Kidney glomerular epithelial cell (primary cell): ENCODE results near the gene HK1.

Experiments
- DNase-seq: peaks from one replicate; lab custom pipeline; 2025; lab: John Stamatoyannopoulos, UW

Gene HK1

GRCh38 chr10:69404786-69405185 lies 126.5 kb downstream of the HK1 start:
- no peak for DNase-seq

- DNase-seq = no peak
These were observed 126.9 kb downstream of the HK1 start for GRCh38 chr10:69405221-69405620.

GRCh38 chr10:69406302-69406811 lies 128.1 kb downstream of the HK1 start:
- no peak for DNase-seq

DNA sequence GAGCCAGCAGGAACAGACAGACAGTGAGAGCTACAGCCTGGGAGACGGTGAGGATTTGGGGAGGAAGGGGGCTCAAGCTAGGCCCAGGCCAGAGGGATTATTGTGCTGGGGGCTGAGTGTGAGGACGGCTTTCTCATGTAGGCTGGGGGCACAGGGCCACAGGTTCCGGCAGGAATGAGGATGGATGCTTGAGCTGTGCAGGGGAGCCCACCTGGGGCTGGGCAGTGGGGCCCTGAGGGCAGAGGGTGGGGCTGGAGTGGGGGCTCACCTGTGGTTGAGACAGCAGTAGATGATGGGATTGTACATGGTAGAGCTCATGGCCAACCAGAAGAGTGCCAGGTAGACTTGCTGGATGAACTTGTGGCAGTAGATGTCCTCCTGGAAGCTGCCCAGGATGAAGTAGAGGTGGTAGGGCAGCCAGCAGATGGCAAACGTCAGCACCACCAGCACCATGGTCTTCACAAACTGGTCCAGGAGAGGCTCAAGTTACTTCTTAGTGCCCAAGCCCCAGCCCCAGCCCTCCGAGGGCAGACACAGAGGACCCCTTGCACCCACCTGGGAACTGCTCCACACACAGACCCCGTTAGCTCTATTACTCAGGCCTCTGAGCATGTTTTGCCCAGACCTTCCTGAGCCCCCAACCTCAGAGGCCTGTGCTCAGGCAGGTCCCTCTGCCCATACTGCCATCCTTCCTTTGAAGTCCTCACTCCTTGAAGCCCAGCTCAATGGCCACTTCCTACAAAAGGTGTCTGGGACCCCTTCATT lies 128.7 kb downstream of the HK1 start:
- no peak for DNase-seq

DNA sequence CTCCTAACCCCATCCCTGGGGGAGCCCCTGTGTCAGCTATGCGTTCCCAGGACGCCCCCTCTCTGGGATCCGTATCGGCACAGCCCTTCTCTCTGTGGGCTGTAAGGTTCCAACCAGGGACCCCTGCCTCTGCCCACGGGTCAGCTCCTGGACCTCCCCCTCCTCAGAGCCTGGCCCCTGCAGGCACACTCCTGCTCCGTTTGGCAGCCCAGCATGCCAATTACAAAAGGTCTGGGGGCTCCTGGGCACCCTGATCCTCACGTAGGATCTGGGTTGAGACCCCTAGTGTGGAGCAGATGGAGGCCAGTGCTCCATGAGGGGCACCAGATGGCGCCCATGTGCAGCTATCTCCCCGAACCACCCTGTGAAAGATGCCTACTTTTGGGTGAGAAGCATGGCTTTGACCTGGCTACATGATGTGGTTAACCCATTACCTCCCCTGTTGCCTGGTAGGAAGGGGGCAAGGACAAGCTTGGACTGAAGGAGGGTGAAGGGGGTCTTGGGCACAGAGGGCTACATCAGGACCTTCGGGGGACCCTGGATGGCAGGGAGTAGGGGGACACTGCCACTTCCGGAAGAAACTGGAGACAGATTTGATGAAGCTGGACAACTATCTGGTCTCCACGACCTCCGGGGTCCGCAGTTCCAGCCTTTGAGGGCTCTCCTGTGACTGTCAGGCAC lies 129.5 kb downstream of the HK1 start:
- DNase-seq = no peak

- DNase-seq = peak; percentile 82
These were observed 130.3 kb downstream of the HK1 start for GRCh38 chr10:69408318-69409175.

- DNase-seq = no peak
These were observed 130.8 kb downstream of the HK1 start for GRCh38 chr10:69409176-69409495.

DNA sequence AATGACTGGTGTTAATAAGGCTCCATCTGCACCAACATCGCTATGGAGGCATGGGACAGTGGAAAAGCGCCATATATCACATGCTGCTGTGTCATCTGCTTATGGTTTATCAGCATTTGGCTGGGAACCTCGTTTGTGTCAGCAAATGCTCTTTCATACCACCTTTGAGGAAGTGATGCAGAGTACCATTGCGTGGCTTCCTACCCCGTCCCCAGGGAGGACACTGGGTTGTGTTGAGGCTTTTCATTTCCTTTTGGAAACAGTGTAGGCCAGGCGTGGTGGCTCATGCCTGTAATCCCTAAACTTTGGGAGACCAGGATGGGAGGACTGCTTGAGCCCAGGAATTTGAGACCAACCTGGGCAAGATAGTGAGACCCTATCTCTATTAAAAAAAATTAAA lies 131.7 kb downstream of the HK1 start:
- DNase-seq = no peak

GRCh38 chr10:69410487-69410886 lies 132.2 kb downstream of the HK1 start:
- no peak for DNase-seq

DNA sequence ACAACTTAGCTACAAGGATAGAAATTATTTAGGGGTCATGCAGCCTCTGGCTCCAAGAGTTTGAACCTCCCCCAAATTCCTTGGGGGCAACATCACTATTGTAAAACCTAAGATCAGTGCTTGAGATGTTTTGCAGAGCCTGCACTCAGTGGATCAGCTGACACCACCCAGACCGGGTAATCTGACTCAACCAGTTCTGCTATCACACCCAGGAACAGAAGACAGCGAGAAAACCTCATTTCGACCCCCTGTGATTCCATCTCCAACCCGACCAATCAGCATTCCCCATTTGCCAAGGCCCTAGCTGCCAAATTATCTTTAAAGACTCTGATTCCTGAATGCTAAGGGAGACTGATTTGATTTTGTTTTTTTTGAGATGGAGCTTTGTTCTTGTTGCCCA lies 133.2 kb downstream of the HK1 start:
- DNase-seq = no peak

GRCh38 chr10:69412232-69412790 lies 134.0 kb downstream of the HK1 start:
- no peak for DNase-seq

DNA sequence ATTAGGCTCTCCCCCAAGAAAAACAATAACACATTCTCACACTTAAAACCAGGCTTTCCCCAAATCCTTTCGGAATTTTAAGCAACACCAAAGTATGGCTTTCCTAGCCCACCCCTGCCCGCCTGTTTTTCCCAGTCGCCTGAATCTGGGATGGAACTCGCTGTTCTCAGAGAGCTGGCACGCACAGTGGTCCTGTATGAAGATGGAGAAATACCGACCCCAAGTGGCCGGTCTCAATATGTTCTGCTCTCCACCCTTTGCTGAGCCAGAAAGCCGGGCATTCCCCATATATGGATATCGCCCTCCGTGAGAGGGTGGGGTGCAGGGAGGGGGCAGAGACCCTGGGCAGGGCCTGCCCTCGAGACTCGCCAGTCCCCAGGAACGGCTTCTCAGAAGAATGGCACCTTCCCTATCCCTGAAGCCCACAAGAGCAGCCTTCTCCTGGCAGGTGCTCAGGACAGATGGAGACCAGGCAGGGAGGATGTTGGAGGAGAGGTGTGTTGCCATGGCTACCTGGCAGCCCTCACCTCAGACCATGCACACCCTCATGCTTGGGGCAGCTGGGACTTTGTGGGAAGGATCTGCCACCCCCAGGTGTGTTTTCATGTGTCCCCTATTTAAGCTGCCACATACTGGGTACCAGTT lies 135.0 kb downstream of the HK1 start:
- peak; percentile 19 for DNase-seq

GRCh38 chr10:69414036-69415018 lies 136.0 kb downstream of the HK1 start:
- DNase-seq = no peak

DNA sequence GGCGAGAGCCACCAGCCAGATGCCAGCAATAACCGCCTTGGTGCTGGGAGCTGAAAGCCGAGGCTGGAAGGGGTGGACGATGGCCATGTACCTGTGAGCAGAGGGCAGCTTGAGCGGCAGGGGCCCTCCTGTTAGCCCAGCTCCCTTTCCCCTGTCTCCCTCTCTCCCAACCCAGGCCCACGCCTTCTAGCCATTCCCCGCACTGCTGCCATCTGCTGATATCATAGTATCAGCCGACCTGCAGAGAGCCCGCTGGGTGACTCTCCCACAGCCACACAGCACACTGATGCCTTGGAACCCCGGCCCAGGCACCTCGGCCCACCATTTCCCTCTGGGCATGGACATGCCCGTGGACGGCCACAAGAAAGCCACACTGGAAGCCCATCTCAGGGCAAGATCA lies 136.8 kb downstream of the HK1 start:
- no peak for DNase-seq

GRCh38 chr10:69415951-69416350 lies 137.7 kb downstream of the HK1 start:
- DNase-seq = no peak

GRCh38 chr10:69416695-69417094 lies 138.4 kb downstream of the HK1 start, which contains the start of gene TACR2:
TACR2 (minus strand) TSS chr10:69416918; CDS start chr10:69416323, 595 bp downstream.
- no peak for DNase-seq

GRCh38 chr10:69417542-69417941 lies 139.2 kb downstream of the HK1 start:
- no peak for DNase-seq

- no peak for DNase-seq
These were observed 139.9 kb downstream of the HK1 start for GRCh38 chr10:69418052-69418752.

DNA sequence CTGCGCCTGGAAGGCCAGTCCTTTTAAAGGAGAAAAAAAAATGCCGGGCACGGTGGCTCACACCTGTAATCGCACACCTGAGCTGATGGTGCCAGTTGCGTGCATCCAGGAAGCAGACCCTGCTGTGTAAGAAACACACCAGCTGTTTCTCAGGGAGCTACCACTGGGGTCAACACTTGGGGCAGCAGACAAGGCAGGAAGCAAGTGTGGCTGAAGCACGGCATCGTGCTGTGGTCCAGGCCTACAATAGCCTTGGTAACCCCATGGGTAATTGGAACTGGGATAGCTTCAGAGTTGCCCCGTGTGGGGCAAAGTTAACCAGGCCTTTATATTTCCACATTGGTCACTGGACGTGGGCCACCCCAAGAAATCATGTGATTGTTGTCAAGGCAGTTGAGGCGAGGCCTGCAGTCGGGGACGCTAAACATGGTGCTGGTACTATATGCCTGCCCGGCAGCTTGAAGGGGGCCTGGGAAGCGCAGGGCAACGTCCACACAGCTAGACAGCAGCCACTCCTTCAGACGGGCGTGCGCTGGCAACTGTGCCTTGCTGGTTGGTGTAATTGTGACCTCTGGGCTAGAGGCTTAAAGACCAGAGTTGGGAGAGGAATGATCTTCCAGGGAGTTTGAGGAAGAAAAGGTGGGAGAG lies 140.9 kb downstream of the HK1 start:
- no peak for DNase-seq
